Fibroblast of lung (primary cell): ENCODE measurements around the gene PDS5B. TPM values are rescaled to one million over a fixed set of nuclear protein-coding genes. Genes with fewer than 3 reads are reported as not detected.

Source experiments
- DNase-seq, 2 donors: peaks; one replicate each; pipeline versions ENCODE4 v3.0.0 to v3.0.0-alpha.2; 2010; ENCODE audit warnings: low read depth in 2 of 2
- H2AFZ ChIP-seq: 2 replicates; pipeline ENCODE4 v1.5.1; 2012; ENCODE audit warnings: low read length, control low read depth, inconsistent platforms
- H3K27ac ChIP-seq: 2 replicates; pipeline ENCODE4 v1.5.1; 2011; ENCODE audit warnings: low read length, control low read depth; ENCODE audit not compliant: insufficient read depth
- H3K27me3 ChIP-seq: 2 replicates; pipeline ENCODE4 v1.5.1; 2011; ENCODE audit warnings: mild to moderate bottlenecking, low read length; ENCODE audit not compliant: control insufficient read depth, insufficient read depth
- H3K36me3 ChIP-seq: 2 replicates; pipeline ENCODE4 v1.5.1; 2011; ENCODE audit warnings: low read length; ENCODE audit not compliant: control insufficient read depth, insufficient read depth
- H3K4me1 ChIP-seq: 2 replicates; pipeline ENCODE4 v1.5.1; 2011; ENCODE audit warnings: low read length; ENCODE audit not compliant: control insufficient read depth, insufficient read depth; ENCODE audit errors: extremely low read depth
- H3K4me2 ChIP-seq: 2 replicates; pipeline ENCODE4 v1.5.1; 2011; ENCODE audit warnings: low read length, control low read depth; ENCODE audit not compliant: insufficient read depth; ENCODE audit errors: extremely low read depth
- H3K4me3 ChIP-seq, 4 experiments: fragments of 200-600 bp in 1 of 4; sonication (generic) in 1 of 4; replicated peaks in 1 of 4; 2 replicates each; pipeline ENCODE4 v1.5.1; 2011 to 2016; ENCODE audit warnings: low read length in 4 of 4, low read depth in 3 of 4, mild to moderate bottlenecking in 3 of 4, control low read depth in 2 of 4, inconsistent platforms in 1 of 4, mixed read lengths in 1 of 4; ENCODE audit not compliant: insufficient read depth in 1 of 4; ENCODE audit errors: control extremely low read depth in 1 of 4
- H3K79me2 ChIP-seq: 2 replicates; pipeline ENCODE4 v1.5.1; 2012; ENCODE audit warnings: mild to moderate bottlenecking, low read length, inconsistent platforms; ENCODE audit not compliant: control insufficient read depth, insufficient read depth
- H3K9ac ChIP-seq: 2 replicates; pipeline ENCODE4 v1.5.1; 2011; ENCODE audit warnings: mild to moderate bottlenecking, low read length, control low read depth; ENCODE audit not compliant: insufficient read depth
- H3K9me3 ChIP-seq: 2 replicates; pipeline ENCODE4 v1.5.1; 2012; ENCODE audit warnings: low read depth, low read length; ENCODE audit not compliant: control insufficient read depth, insufficient read depth
- H4K20me1 ChIP-seq: 2 replicates; pipeline ENCODE4 v1.5.1; 2011; ENCODE audit warnings: low read length; ENCODE audit not compliant: control insufficient read depth, insufficient read depth; ENCODE audit errors: extremely low read depth
- EZH2 ChIP-seq: IDR thresholded peaks from 2 replicates; pipeline ENCODE4 v1.5.1; 2012; ENCODE audit warnings: low read length, control low read depth, mild to moderate bottlenecking; ENCODE audit errors: missing control alignments
- polyA plus RNA-seq, 2 donors: library from polyadenylated mRNA; depleted of rRNA in 1 of 2; stranded (reverse) in 1 of 2; unstranded in 1 of 2; fragments of >200 nt; gene quantifications; 2 replicates each; pipeline ENCODE4 v1.2.1, GENCODE V29; 2011 to 2012; ENCODE audit warnings: missing spikeins in 1 of 2
- total RNA-seq: library from RNA; depleted of rRNA; stranded (reverse); fragments of >200 nt; gene quantifications from 2 replicates; pipeline ENCODE4 v1.2.1, GENCODE V29; 2014
- TF ChIP-seq, protein P1 (sequence below), 2 donors: IDR thresholded peaks in 1 of 2; conservative IDR thresholded peaks in 1 of 2; 1 replicate in 1 of 2; 2 replicates in 1 of 2; pipeline ENCODE4 v1.5.1; 2011 to 2012; ENCODE audit warnings: low read length in 2 of 2, control low read depth in 1 of 2, inconsistent platforms in 1 of 2, low read depth in 1 of 2, mild to moderate bottlenecking in 1 of 2

Gene PDS5B
- total and polyA plus RNA-seq, 2 donors (not counting 1 experiment from before 2014, with no cell fraction given): 18.6 to 25.6 TPM

DNA sequence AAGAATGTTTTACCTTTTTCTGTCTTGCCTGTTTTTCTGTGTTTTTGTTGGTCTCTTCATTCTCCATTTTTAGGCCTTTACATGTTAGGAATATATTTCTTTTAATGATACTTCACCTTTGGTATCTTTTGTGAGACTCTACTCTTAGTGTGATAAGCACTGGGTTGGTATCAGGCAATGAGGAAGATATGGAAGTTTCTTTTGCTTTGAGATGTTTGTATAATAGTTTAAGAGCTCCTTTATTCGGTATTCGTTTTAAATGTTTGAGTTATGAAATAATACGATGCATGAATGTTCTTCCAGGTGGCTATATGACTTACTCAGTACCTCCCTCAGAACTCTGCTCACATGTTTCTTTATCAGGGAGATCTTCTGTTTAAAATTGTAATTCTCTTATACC lies 144.8 kb downstream of the PDS5B start:
- H3K27ac ChIP-seq: no peak overlapping the region
- no peaks in the 10 kb centered on the region for H3K9me3 ChIP-seq

DNA sequence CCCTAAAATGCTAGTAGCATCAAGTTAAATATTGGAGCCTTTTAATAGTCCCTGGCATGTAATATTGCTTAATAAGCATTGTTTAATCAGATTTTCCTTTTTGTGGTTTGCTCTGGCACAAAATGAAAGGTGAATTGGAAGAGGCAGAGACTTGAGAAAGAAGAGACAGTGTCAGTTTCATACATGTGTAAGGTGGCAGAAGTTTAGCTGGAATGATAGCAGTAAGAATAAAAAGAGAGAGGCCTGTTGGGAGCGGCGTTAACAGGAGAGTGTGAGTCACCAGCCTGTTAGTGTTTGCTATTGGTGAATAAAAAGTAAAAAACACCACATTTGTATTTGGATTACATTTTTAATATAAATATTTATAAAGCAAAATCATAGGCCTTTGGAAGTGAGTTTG lies 145.3 kb downstream of the PDS5B start:
- Histone ChIP-seq H3K27ac (no peak overlapping the region), H3K4me2 (peak overlapping the region; percentile 64), H3K36me3 (no peaks in the 10 kb centered on the region), H3K9me3 (no peaks in the 10 kb centered on the region), H4K20me1 (no peaks in the 10 kb centered on the region), H3K27me3 (no peaks in the 10 kb centered on the region), H3K4me3 (no peak overlapping the region), H3K9ac (no peak overlapping the region), H3K79me2 (peaks cover 2% of the 10 kb centered on the region), H3K4me1 (peaks cover 4% of the 10 kb centered on the region), H2AFZ (no peak overlapping the region)
- DNase-seq: peak; percentile 45 to 54
- TF ChIP-seq, protein P1, sequence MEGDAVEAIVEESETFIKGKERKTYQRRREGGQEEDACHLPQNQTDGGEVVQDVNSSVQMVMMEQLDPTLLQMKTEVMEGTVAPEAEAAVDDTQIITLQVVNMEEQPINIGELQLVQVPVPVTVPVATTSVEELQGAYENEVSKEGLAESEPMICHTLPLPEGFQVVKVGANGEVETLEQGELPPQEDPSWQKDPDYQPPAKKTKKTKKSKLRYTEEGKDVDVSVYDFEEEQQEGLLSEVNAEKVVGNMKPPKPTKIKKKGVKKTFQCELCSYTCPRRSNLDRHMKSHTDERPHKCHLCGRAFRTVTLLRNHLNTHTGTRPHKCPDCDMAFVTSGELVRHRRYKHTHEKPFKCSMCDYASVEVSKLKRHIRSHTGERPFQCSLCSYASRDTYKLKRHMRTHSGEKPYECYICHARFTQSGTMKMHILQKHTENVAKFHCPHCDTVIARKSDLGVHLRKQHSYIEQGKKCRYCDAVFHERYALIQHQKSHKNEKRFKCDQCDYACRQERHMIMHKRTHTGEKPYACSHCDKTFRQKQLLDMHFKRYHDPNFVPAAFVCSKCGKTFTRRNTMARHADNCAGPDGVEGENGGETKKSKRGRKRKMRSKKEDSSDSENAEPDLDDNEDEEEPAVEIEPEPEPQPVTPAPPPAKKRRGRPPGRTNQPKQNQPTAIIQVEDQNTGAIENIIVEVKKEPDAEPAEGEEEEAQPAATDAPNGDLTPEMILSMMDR (conservative IDR thresholded peaks at IDR 0.05 in 1 of 2, IDR thresholded peaks at IDR 0.05 in 1 of 2; ENCODE audit: low read depth in 1 of 2, low read length in 2 of 2): no peak
- no peak for TF ChIP-seq EZH2

More for the DNA sequence above, 144.8 kb downstream of the PDS5B start:
- Histone ChIP-seq H3K4me2 (no peak overlapping the region), H4K20me1 (peaks cover 1% of the 10 kb centered on the region), H3K36me3 (no peaks in the 10 kb centered on the region), H3K4me3 (no peak overlapping the region), H3K79me2 (peaks cover 2% of the 10 kb centered on the region), H3K4me1 (peaks cover 4% of the 10 kb centered on the region), H2AFZ (no peak overlapping the region), H3K27me3 (no peaks in the 10 kb centered on the region), H3K9ac (no peak overlapping the region)
- TF ChIP-seq, protein P1 (conservative IDR thresholded peaks at IDR 0.05 in 1 of 2, IDR thresholded peaks at IDR 0.05 in 1 of 2; ENCODE audit: low read depth in 1 of 2, low read length in 2 of 2): no peak
- no peak for TF ChIP-seq EZH2
- no peak for DNase-seq

DNA sequence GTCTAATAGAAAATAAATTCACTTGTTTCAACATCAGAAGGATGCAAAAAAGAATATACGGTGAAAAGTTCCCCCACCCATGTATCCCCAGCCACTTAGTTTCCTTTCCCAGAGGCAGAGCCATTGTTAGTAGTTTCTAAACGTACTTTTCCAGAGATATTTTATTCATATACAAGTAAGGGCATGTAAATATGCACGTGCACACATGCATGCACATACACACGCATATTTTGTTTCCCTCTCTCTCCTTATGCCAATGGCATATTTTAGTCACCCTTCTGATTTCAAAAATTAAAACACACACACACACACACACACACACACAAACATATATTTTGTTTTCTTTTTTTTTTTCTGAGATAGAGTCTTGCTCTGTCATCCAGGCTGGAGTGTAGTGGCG lies 147.4 kb downstream of the PDS5B start:
- no peak overlapping the region for H3K9ac ChIP-seq
- H3K4me2 ChIP-seq: no peak overlapping the region
- H3K36me3 ChIP-seq: no peaks in the 10 kb centered on the region
- H3K27ac ChIP-seq: no peak overlapping the region
- no peak for DNase-seq
- H3K9me3 ChIP-seq: no peaks in the 10 kb centered on the region
- H4K20me1 ChIP-seq: no peaks in the 10 kb centered on the region
- H2AFZ ChIP-seq: no peak overlapping the region
- no peaks in the 10 kb centered on the region for H3K27me3 ChIP-seq
- no peak for TF ChIP-seq EZH2
- TF ChIP-seq, protein P1 (conservative IDR thresholded peaks at IDR 0.05 in 1 of 2, IDR thresholded peaks at IDR 0.05 in 1 of 2; ENCODE audit: low read depth in 1 of 2, low read length in 2 of 2): no peak
- peaks cover 4% of the 10 kb centered on the region for H3K4me1 ChIP-seq
- H3K4me3 ChIP-seq: no peak overlapping the region
- no peaks in the 10 kb centered on the region for H3K79me2 ChIP-seq
